NCI-H1694 (cell line): ENCODE results near the gene DNAJC30.

Source experiments
- DNase-seq: peaks from one replicate; lab custom pipeline; 2025; lab: John Stamatoyannopoulos, UW

Gene DNAJC30

GRCh38 chr7:73647725-73648592 lies 35.3 kb downstream of the DNAJC30 start:
- peak; percentile 11 for DNase-seq

- DNase-seq, result no peak
These were observed 36.2 kb downstream of the DNAJC30 start for GRCh38 chr7:73646785-73647724.

DNA sequence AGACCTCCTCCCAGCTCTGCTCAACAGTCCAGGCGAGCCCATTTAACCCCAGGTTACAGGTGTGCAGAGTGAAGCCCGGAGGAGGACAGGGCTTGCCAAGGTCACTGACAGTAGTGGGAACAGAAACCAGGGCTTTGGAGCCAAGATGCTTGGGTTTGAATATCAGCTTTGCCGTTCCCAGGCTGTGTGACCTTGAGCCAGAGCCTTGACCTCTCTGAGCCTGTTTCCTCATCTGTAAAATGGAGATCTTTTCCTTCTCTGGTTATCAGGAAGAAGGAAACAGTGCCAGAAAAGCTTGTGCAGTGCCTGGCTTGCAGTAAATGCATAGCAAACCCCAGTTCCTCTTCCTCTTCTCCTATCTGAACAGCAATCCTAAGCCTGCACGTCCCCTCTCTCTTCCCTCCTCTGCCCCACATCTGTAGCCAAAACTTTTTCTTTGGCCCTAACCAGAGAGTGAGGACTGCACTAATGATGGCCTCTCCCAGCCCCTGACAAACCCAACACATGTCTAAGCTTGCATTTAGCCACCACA lies 37.5 kb downstream of the DNAJC30 start:
- no peak for DNase-seq

GRCh38 chr7:73644688-73645286 lies 38.5 kb downstream of the DNAJC30 start:
- DNase-seq, result no peak

GRCh38 chr7:73642834-73643233 lies 40.4 kb downstream of the DNAJC30 start:
- no peak for DNase-seq

DNA sequence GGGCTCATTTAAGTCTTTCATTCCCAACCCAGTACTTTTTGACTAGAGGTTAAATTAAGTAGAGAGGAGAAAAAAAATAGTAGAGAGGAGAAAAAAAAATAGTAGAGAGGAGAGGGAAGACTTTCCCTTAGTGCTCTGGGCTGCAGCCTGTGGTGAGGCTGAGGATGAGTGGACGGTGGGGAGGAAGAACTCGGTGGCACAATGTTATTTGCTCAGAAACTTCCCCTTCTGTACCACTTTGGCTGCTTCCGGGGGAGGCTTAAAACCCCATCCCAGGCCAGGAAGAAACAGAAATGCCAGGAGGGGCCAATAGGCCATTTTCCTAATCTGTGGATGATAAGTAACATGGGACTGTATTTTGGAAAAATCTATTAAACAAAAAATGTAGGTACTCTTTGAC lies 44.3 kb downstream of the DNAJC30 start:
- DNase-seq, result no peak

DNA sequence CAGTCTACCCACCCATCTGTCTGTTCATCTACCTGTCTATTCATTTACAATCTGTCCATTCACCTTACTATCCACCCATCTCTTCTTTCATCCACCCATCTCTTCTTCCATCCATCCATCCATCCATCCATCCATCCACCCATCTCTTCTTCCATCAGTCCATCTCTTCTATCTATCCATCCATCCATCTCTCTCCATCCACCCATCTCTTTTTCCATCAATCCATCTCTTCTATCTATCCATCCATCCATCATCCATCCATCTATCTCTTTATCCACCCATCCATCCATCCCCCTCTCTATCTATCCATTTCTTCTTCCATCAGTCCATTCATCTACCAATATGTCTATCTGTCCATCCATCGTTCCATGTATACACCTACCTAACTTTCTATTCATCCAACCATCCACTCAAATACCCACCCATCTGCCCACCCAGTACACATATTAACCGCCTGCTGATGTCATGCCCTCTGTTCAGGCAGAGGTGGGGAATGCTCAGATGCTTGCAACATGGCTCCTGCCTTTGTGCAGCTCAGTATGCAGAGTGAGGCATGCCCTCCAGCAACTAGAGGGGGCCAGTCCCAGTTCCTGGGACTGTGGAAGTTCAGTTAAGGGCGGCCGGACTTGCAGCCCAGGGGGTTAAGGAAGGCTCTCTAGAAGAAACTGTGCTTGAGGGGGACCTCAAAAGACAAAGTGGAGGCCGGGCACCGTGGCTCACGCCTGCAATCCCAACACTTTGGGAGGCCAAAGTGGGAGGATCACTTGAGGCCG lies 47.6 kb downstream of the DNAJC30 start:
- no peak for DNase-seq

GRCh38 chr7:73633844-73634243 lies 49.4 kb downstream of the DNAJC30 start:
- DNase-seq, result no peak

DNA sequence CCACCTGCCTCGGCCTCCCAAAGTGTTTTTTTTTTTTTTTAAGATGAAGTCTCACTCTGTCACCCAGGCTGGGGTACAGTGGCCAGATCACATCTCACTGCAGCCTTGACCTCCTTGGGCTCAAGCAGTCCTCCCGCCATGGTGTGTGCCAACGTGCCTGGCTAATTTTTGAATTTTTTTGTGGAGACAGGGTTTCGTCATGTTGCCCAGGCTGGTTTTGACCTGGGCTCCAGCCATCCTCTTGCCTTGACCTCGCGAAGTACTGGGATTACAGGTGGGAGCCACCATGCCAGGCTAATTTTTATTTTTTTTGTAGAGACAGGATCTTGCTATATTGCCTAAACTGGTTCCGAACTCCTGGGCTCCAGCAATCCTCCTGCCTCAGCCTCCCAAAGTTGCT lies 49.9 kb downstream of the DNAJC30 start:
- no peak for DNase-seq

GRCh38 chr7:73631558-73631957 lies 51.7 kb downstream of the DNAJC30 start:
- no peak for DNase-seq
